Activated naive CD8-positive, alpha-beta T cell treated with anti-CD3 and anti-CD28 coated beads, Interleukin-2, amount 50 U/mL, for 16 hours (primary cell): Measurements from ENCODE around the gene ST7.

Source experiments
- DNase-seq: peaks from one replicate; pipeline ENCODE4 v3.0.0-alpha.2; 2020; ENCODE audit warnings: low read depth, low spot score

ST7 gene

DNA sequence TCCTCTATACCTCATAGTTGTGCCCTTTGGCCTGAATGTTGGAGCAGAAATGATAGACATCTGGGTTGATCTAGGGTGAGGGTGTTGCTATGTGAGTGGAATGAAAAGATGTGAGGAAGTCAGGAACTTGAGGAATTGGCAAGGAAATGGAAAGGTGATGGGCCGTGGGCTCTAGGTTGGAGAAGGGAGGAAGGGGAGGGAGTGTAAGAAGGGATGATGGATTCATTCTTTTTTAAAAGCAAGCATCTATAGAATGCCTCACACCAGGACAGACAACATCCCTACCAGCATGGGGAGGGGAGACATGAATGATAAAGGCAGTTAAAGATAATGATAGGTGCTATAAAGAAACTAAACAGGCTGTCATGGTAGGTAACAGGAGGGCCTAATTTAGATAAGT, 201.4 kb downstream of the ST7 start:
- DNase-seq: no peak

DNA sequence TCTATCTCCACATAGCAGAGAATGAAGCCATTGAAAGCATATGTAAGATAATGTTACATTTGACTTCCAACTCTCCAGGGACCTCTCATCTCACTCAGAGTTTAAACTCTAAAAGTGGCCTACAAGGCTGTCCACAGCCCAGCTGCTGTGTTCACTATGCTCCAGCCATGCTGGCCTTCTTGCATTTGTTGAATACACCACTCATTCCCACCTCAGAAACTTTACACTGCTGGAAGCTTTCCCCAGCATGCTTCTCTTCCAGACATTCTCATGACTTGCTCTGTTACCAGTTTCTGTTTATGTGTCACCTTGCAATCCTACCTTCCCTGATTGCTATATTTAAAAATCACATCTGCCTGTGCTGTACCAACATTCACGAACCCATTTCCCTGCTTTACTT, 202.4 kb downstream of the ST7 start:
- DNase-seq: no peak

DNA sequence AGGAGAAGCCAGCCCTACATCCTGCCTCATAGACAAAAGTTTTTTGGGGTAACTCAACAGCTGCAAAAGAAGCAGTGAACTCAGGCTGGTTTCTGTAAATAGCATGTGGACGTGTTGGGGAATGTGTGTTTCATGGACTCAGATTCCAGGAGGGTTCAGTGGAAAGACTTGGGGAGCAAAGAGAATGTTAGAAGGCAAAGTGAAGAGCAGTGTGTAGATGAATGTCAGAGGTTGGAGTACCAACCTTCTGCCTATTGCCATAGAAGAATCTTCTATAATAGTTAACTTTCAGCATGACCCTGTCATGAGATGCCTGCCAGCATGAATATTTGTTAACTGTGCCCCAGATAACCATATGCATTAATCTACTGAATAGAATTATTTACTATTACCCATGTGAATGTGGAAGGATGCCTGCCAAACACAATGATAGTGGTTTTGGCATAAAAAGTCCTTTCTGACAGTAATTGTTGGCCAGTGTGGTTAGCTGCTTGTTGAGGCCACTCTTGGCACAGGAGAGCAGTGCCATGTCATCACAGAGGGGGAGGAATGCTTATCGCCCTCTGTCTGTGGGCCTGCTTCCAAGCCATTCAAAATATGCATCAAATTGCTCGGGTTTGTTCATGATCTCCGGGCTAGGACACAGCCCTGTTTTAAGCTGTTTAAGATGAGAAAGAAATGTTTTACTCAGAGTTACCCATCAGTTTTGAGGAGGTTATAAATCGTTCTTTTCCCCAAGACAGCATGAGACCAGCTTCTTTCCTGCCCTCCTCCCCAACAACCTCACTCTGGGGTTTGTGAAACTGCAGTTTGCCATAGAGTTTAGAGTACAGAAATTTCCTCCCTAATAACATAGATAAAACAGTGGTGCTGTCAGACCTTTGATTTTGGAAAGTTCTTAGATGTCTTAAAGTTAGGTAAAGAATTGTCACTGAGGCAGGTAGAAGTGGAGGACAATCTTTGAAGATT, 204.2 kb downstream of the ST7 start:
- DNase-seq: no peak

DNA sequence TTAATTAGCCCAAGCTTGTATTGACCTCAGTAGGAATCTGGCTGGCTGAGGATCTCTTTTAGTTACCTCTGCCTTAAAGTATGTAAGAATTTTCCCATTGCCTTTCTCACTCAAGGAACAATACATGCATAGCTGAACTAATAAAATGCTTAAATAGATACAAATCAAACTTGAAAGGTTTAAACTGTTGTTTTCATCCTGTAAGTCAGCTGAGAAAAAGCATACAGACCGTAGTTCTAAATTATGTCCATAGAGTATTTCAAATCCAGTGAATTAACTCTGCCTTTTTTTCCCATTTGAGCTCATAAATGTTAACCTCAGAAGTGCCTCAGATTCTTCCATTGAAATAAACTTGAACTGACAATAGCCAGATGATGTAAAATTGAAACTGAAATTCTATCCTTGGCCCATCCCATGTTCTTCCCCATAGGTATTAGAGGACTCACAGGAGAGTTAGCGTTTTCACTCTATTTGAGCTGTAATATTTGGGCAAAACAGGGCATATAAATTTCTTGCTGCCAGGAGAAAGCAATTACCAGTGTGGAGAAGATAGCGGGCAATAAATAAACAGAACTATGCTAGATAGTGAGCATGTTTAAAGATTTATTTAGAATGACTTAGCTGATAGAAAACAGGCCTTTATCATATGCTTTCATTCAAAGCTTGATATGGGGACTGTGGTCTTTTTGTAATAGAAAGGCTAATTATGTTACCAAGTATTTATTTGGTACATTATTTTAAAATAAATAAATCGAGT, 205.8 kb downstream of the ST7 start:
- no peak for DNase-seq

DNA sequence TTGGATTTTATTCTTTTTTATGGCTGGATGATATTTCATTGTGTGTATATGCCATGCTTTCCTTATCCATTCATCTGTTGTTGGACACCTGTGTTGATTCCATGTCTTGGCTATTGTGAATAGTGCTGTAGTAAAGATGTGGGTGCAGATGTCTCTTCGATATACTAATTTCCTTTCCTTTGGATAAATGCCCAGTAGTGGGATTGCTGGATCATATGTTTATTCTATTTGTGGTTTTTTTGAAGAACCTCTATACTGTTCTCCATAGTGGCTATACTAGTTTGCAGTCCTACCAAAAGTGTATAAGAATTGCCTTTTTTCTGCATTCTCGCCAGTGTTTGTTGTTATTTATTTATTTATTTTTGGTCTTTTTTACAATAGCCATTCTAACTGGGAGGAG, 209.8 kb downstream of the ST7 start:
- DNase-seq: no peak

DNA sequence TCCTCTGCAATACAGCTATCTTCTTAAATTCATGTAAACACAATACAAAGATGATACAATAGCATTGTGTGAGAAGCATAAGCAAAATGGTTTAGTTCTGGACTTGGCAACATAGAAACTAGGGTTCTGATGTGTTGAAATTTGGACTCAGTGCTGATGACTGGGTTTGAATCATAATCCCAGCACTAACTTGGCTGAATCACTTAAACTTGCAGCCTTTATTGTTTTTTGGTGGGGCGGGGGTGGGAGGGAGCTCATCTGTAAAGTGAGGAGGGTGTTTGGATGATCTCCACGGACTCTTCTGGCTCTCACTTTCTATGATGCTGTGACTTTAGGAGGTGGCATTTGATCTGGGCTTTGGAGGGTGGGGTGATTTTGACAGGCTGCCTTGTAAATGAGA, 211.3 kb downstream of the ST7 start:
- DNase-seq: no peak

DNA sequence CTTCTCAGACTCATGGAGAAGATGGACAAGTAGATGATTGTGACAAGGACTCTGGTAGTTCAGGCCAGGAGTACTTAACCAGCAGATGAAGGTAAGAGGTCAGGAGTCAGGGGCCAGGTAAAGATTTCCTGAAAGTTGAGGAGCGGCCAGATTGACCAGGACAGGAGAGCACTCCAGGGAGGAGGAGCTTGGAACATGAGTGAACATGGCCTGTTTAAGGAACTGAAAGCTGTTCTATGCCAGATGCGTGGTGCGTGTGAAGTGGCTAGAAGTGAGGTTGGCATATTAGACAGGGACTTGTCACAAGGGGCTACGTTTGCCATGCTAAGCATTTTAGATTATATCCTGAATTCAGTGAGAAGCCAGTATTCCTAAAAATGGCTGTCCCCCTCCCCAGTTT, 212.4 kb downstream of the ST7 start:
- DNase-seq: no peak

DNA sequence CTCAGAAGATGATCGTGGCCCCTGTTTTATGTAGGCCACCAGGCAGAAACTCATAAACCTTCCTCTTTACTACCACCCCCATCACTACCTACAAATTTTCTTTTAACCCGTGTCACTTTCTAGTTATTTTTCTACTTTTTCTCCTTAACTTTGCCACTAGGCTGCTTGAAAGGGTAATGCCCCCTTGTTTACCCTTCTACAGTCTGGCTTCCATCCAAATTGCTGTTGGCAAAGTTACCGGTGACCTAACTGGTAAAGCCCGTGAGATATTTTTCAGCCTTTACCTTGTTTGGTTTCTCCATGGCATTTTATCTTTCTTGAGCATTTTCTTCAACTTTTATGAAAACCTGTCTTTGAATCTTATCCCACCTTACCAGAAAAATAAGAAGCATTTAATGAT, 216.6 kb downstream of the ST7 start:
- DNase-seq: no peak

DNA sequence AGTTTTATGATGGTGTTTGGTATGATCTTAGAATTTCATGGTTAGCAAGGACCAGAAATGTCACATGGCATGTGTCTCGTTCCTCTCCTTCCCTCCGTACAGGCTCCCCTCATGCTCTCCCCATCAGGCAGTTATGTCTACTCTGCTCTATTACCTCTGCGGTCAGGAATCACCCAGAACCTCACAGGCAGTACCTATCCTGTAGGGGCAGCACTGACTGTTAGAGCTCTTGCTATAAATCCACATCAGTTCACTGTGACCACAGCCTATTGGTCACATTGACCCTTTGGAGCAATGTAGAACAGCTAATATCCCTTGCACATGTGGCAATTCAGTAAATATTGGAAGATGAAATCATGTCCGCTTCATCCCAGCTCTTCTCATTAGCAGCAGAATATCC, 217.8 kb downstream of the ST7 start:
- DNase-seq: no peak

DNA sequence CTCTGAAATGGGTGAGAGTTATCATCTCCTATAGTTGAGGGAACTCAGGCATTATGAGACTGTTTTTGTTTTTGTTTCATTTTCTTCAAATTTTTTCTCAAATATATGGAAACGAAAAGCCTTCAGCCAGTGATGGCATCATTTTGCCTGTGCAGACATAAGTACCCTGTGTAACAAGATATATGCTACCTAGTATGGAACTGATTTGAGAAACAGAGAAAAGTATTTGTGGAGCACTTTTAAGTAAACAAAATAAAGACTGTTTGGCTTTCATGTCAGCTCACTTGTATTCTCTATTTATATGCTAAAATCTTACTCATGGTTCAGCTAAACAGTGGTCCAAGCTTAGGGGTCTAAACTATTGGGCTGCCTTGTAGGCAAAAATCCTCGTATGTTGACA, 219.0 kb downstream of the ST7 start:
- DNase-seq: no peak

DNA sequence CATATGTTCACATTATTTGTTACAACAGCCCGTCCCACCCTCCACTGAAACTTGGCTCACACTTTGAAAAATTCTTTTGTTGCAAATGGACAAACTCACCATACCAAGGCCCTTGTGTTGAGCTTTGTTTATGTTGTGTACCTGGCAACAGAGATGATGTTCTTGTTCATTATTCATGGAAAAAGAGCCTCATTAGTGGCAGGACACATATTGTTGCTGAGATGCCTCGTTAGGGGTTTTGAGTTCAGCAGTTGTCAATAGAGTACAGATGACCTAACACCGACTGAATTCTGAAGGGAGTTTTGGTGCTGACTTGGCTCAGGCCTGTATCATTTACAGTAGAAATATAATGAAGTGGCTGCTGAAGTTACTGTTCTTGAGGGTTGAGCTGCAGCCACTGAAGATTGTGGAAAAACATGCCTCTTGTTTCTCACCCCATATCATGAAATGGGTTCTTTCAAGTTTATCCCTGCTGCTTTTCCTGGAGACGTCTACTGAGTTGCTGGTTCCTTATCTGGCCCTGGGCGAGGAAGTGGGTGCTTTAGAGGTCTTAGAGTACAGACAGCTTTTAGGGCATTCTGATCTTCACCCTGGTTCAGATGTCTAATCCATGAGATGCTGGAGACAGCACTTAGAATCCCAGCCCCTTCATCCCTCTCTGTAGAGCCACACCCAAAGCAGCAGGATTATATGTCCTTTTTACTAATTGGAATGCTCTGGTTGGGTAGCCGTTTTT, 219.9 kb downstream of the ST7 start:
- DNase-seq: no peak

DNA sequence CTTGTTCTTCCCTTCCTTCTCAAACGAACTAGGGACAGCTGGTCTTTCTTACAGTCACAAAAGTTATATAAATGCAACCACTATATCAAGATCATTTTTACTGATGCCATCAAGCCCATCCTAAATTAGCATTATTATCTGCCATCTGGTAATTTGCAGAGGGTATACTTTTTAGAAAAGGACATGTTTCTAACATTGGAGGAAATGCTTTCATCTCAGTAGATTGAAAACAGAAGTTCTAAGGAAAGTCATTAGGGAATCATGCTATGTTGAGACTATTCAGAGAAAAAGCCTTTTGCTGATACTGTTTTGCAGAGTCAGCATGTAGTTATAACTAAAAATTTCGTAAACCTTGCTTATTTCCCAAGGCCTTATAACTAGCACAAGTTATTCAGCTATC, 222.9 kb downstream of the ST7 start:
- DNase-seq: no peak

DNA sequence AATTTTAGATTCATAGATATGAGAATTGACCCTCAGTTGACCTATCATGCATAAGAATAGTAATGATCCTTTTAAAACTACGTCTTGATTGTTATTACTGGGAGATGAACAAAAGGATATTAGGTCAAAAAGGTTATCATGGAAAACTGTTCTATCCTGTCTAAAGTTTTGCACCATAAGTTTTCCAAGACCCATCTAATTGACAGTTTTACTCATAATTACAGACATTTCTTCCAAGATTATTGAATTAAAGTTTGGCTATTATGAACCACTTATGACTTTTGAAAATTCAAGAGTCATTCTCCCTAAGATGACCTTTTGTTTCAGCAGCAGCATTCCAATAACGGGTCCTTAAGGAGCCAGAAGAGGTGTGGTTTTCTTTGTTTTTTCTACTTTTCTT, 225.3 kb downstream of the ST7 start:
- no peak for DNase-seq

DNA sequence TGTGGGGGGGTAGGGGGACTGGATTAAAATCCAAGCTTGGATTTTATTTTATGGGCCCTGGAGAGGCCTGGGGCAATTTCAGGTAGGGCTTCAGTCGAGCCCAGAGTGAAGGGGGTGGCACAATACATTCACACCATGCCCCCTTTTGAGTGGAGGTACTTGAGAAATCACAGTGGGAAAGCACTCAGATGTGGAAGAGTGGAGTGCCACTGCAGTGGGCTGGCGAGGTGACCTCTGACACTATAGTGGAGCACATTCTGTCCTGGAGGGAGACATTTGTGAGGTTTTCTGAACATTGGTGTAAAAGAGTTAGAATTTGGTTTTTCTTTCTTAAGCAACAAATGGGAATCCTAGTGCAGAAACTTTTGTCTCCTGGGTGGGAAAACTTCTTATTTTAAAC, 226.4 kb downstream of the ST7 start:
- no peak for DNase-seq

DNA sequence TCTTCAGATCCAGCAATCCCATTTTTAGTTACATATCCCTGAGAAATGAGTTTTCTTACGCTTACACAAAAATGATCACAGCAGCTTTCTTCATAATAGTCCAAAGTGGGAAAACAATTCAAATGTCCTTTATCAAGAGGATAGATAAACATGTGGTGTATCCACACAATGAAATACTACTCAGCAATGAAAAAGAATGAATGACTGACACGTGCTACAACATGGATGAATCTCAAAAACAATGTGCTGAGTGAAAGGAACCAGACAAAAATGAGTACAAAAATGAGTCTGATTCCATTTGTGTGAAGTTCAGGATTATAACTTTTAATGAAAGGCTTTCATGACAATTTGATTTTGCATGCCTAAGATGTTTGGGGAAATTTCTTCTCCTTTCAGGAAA, 230.4 kb downstream of the ST7 start:
- DNase-seq: no peak

DNA sequence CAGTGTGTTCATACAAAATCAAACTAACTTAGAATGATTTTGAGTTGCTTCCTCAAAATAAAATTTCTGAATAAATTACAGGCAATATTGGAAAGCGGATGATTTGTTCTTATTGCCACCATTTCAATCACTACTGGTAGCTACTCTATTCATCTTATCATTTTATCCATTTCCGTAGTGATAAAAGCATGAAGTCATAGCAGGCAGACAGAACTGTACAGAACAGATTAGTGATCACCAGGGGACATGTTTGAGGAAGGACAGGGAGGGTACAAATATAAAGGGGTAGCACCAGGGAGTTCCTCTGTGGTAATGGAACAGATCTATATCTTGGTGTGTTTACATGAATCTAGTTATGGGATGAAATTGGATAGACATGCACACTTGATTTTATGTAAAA, 231.1 kb downstream of the ST7 start:
- DNase-seq: no peak

DNA sequence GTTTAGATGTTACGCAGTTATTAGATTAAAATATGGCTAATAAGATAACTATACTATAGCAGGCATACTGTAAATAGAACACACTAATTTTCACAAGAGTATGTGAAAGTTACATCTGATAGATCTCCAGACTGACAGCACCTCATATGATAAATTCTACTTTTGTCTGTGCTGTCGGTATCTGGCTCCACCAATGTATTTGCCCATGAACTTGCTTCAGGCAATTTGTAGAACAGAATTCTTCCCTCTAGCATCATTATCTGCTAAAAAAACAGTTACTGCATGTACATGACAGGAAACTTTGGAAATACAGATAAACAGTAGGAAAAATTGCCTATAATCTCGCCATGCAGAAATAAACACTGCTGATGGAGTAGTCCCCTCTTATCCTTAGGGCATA, 231.8 kb downstream of the ST7 start:
- no peak for DNase-seq

DNA sequence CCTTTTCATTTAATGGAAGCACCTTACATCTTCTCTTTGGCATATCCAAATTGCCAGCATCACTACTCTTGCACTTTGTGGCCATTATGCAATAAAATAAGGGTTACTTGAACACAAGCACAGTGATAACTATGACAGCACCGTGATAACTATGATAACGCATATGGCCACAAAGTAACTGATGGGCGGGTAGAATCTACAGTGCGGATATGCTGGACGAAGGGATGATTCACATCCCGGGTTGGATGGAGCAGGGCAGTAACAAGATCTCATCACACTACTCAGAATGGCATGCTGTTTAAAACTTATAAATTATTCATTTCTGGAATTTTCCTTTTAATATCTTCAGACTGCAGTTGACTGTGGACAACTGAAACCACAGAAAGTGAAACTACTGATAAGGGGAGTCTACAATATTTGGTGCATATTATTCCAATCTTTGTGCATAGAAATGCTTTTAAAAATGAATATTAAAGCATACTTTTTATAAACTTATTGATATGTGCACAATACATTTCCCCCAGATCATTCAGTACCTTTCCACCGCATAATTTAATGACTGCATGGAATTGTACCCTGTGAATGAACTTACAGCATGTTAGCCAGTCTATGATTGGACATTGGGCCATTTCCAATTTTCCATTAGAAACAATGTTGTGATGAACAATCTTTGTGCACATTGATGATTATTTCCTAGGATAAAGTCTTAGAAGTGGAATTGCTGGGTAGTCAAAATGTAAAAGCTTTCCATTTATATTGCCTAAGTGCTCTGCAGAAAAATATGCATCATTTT, 233.1 kb downstream of the ST7 start:
- no peak for DNase-seq

DNA sequence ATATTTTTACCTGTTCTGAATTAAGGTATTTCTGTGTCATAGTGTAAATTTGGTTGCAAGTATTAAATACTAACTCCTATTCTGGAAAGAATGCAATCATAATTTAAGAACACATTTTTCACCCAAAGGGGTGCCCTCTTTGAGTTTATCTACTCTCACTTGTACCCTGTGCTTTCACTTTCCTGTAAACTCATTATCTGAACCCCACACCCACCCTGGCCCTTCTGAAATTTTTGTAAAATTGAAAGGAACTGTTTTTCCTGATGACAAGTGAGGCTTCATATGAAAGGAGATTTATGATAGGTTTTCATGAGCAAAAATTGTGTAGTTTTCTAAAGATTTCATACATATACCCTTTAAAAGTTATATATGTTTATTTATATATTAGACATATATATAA, 235.1 kb downstream of the ST7 start:
- no peak for DNase-seq

DNA sequence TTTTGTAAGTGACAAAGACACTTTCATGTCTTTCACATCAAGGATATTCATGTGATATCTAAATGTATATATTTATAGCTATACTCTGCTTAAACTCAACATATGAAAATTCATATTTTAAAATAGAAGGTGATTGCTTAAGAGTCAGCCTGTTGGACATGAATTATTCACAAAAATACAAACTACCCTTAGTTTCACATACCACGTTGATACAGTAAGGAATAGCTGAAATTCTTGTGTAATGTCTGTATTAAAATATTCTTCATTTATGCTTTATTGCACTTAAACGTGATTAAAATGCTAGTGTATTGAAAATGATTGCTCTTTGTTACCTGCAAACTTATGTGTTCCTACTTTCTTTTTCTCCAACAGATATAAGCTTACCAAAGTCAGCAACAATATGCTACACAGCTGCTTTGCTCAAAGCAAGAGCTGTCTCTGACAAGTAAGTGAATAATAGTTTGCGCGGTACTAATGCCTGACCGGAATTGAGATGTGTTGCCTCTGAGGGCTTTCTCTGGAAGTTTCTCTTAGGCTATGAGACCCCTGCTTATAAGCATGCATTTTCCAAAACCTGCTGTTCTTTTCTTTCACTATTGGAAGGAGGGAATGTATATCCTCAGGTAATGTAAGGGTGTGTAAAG, 235.8 kb downstream of the ST7 start:
- DNase-seq: no peak

DNA sequence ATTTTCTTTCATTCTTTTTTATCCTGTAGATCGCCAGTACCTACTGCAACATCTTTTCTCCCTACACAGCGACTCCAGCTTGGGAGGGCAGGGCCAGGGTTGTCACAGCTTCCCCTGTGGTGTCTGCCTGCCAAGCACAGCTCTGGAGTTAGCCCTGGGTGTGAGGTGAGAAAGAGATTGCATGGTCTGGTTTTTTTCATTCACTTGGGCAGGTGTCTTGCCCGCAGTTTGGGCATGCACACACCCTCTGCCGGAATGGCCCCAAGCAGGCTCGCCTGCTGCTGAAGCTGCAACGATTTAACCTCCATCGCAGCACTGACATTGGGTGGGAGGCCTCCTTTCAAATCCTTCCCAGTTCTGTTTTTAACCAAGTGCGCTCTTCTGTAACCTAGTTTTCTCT, 236.8 kb downstream of the ST7 start:
- DNase-seq: no peak
